Neural progenitor cell (in vitro differentiated cells): ENCODE measurements around the gene OTUD7B.

Experiments used
- EZH2 ChIP-seq: fragments of 200-600 bp; sonication (generic); IDR thresholded peaks from 2 replicates; pipeline ENCODE4 v1.6.1; 2017; ENCODE audit warnings: antibody characterized with exemption, mild to moderate bottlenecking, moderate library complexity
- TF ChIP-seq, protein P1 (sequence below): fragments of 200-600 bp; sonication (generic); IDR thresholded peaks from 2 replicates; pipeline ENCODE4 v1.5.1; 2017; ENCODE audit warnings: antibody characterized with exemption, mild to moderate bottlenecking

GRCh38 chr1:149945206-149945605 is 65.3 kb downstream of the OTUD7B start:
- TF ChIP-seq EZH2, result no peak
- TF ChIP-seq, protein P1, sequence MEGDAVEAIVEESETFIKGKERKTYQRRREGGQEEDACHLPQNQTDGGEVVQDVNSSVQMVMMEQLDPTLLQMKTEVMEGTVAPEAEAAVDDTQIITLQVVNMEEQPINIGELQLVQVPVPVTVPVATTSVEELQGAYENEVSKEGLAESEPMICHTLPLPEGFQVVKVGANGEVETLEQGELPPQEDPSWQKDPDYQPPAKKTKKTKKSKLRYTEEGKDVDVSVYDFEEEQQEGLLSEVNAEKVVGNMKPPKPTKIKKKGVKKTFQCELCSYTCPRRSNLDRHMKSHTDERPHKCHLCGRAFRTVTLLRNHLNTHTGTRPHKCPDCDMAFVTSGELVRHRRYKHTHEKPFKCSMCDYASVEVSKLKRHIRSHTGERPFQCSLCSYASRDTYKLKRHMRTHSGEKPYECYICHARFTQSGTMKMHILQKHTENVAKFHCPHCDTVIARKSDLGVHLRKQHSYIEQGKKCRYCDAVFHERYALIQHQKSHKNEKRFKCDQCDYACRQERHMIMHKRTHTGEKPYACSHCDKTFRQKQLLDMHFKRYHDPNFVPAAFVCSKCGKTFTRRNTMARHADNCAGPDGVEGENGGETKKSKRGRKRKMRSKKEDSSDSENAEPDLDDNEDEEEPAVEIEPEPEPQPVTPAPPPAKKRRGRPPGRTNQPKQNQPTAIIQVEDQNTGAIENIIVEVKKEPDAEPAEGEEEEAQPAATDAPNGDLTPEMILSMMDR, result no peak
